Neural cell (in vitro differentiated cells): ENCODE data around the gene FMC1. TPM values are rescaled to one million over a fixed set of nuclear protein-coding genes. Genes with fewer than 3 reads are reported as not detected.
A peak's percentile ranks its signal among the peaks of the same experiment; 100 is the strongest.

ENCODE experiments used
- H2AFZ ChIP-seq: fragments of 200-600, 300-800 bp; sonication (generic), shearing (Covaris generic); 2 replicates; pipeline ENCODE4 v1.6.0; 2014; ENCODE audit warnings: low read depth, mild to moderate bottlenecking, antibody characterized with exemption, low read length, moderate library complexity
- H3F3A ChIP-seq: fragments of 200-600 bp; shearing (Covaris generic); 2 replicates; pipeline ENCODE4 v1.6.1; 2016; ENCODE audit warnings: mild to moderate bottlenecking, moderate library complexity, mixed read lengths, antibody characterized with exemption, low read length; ENCODE audit not compliant: insufficient read depth, poor library complexity, severe bottlenecking
- H3K27ac ChIP-seq: fragments of 200-600, 300-800 bp; sonication (generic), shearing (Covaris generic); 2 replicates; pipeline ENCODE4 v1.5.1; 2014; ENCODE audit warnings: mild to moderate bottlenecking, low read length, moderate library complexity
- H3K27me3 ChIP-seq: fragments of 300-800, 200-600 bp; sonication (generic), shearing (Covaris generic); 2 replicates; pipeline ENCODE4 v1.6.0; 2014; ENCODE audit warnings: mild to moderate bottlenecking, low read depth, low read length, moderate library complexity; ENCODE audit not compliant: insufficient read depth
- H3K36me3 ChIP-seq: fragments of 300-800, 200-600 bp; sonication (generic), shearing (Covaris generic); 2 replicates; pipeline ENCODE4 v1.5.1; 2014; ENCODE audit warnings: mild to moderate bottlenecking, antibody characterized with exemption, low read length, moderate library complexity; ENCODE audit not compliant: insufficient read depth
- H3K4me2 ChIP-seq: fragments of 300-800, 200-600 bp; sonication (generic), shearing (Covaris generic); 2 replicates; pipeline ENCODE4 v1.6.0; 2014; ENCODE audit warnings: mild to moderate bottlenecking, low read length
- H3K4me3 ChIP-seq: fragments of 300-800, 200-600 bp; sonication (generic), shearing (Covaris generic); 2 replicates; pipeline ENCODE4 v1.5.1; 2014; ENCODE audit warnings: mild to moderate bottlenecking, low read length, moderate library complexity
- H3K79me2 ChIP-seq: fragments of 200-600 bp; shearing (Covaris generic); replicated peaks from 2 replicates; pipeline ENCODE4 v1.6.0; 2014; ENCODE audit warnings: mild to moderate bottlenecking, low read length, moderate library complexity; ENCODE audit not compliant: insufficient read depth
- H3K9ac ChIP-seq: fragments of 300-800, 200-600 bp; sonication (generic), shearing (Covaris generic); 2 replicates; pipeline ENCODE4 v1.6.1; 2016; ENCODE audit warnings: mild to moderate bottlenecking, low read length, mixed read lengths
- H3K9me2 ChIP-seq: fragments of 200-600 bp; shearing (Covaris generic); 2 replicates; pipeline ENCODE4 v1.6.1; 2016; ENCODE audit warnings: mild to moderate bottlenecking, low read length, mixed read lengths; ENCODE audit not compliant: insufficient read depth
- H3K9me3 ChIP-seq: fragments of 200-600, 300-800 bp; sonication (generic), shearing (Covaris generic); 2 replicates; pipeline ENCODE4 v1.6.1; 2016; ENCODE audit warnings: mild to moderate bottlenecking, mixed run types, low read length, moderate library complexity, mixed read lengths
- H4K20me1 ChIP-seq: fragments of 200-600 bp; shearing (Covaris generic); 2 replicates; pipeline ENCODE4 v1.6.1; 2016; ENCODE audit warnings: mild to moderate bottlenecking, mixed run types; ENCODE audit not compliant: insufficient read depth
- EP300 ChIP-seq: fragments of 450-650 bp; conservative IDR thresholded peaks from 2 replicates; pipeline ENCODE4 v1.6.1; 2014; ENCODE audit warnings: antibody characterized with exemption, mild to moderate bottlenecking, moderate library complexity; ENCODE audit not compliant: poor library complexity, severe bottlenecking
- EZH2 ChIP-seq: fragments of 200-600, 300-800 bp; shearing (Covaris generic), sonication (generic); IDR thresholded peaks from 2 replicates; pipeline ENCODE4 v1.6.1; 2014; ENCODE audit warnings: antibody characterized with exemption, low read length, borderline replicate concordance, mild to moderate bottlenecking; ENCODE audit not compliant: insufficient read depth, poor library complexity, severe bottlenecking
- MXI1 ChIP-seq: fragments of 450-650 bp; conservative IDR thresholded peaks from 2 replicates; pipeline ENCODE4 v1.6.1; 2014; ENCODE audit warnings: antibody characterized with exemption, mild to moderate bottlenecking; ENCODE audit not compliant: poor library complexity, severe bottlenecking
- POLR2AphosphoS5 ChIP-seq: IDR thresholded peaks from 2 replicates; pipeline ENCODE4 v1.6.1; 2012
- RAD21 ChIP-seq: fragments of 450-650 bp; conservative IDR thresholded peaks from 2 replicates; pipeline ENCODE4 v1.6.1; 2014; ENCODE audit warnings: antibody characterized with exemption, mild to moderate bottlenecking, moderate library complexity
- REST ChIP-seq: IDR thresholded peaks from 2 replicates; pipeline ENCODE4 v1.6.1; 2012; ENCODE audit warnings: borderline replicate concordance
- SMC3 ChIP-seq: fragments of 450-650 bp; conservative IDR thresholded peaks from 2 replicates; pipeline ENCODE4 v1.6.1; 2014; ENCODE audit warnings: antibody characterized with exemption, mild to moderate bottlenecking, moderate library complexity; ENCODE audit not compliant: poor library complexity
- TAF1 ChIP-seq: IDR thresholded peaks from 2 replicates; pipeline ENCODE4 v1.6.1; 2012; ENCODE audit warnings: low read depth
- polyA plus RNA-seq: library from polyadenylated mRNA; depleted of rRNA; stranded (reverse); fragments of >200 nt; gene quantifications from 2 replicates; pipeline ENCODE4 v1.2.3, GENCODE V29; 2014
- TF ChIP-seq, protein P1 (sequence below): fragments of 450-650 bp; IDR thresholded peaks from 2 replicates; pipeline ENCODE4 v1.5.1; 2014; ENCODE audit warnings: antibody characterized with exemption, mild to moderate bottlenecking, moderate library complexity; ENCODE audit not compliant: poor library complexity, severe bottlenecking

Gene FMC1
- polyA plus RNA-seq, 1 donor from 2014 or later, result 54.8 TPM

- no peak for TF ChIP-seq SMC3
- no peak for TF ChIP-seq POLR2AphosphoS5
- TF ChIP-seq TAF1, result no peak
- TF ChIP-seq RAD21, result no peak
- TF ChIP-seq, protein P1, sequence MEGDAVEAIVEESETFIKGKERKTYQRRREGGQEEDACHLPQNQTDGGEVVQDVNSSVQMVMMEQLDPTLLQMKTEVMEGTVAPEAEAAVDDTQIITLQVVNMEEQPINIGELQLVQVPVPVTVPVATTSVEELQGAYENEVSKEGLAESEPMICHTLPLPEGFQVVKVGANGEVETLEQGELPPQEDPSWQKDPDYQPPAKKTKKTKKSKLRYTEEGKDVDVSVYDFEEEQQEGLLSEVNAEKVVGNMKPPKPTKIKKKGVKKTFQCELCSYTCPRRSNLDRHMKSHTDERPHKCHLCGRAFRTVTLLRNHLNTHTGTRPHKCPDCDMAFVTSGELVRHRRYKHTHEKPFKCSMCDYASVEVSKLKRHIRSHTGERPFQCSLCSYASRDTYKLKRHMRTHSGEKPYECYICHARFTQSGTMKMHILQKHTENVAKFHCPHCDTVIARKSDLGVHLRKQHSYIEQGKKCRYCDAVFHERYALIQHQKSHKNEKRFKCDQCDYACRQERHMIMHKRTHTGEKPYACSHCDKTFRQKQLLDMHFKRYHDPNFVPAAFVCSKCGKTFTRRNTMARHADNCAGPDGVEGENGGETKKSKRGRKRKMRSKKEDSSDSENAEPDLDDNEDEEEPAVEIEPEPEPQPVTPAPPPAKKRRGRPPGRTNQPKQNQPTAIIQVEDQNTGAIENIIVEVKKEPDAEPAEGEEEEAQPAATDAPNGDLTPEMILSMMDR, result no peak
- TF ChIP-seq REST, result no peak
- TF ChIP-seq EP300, result no peak
- TF ChIP-seq MXI1, result no peak
- TF ChIP-seq EZH2, result no peak
- H3K27me3 ChIP-seq, result no peaks in the 10 kb centered on the region
- H3K27ac ChIP-seq, result no peak overlapping the region
- no peaks in the 10 kb centered on the region for H3K9me2 ChIP-seq
- H3K36me3 ChIP-seq, result no peaks in the 10 kb centered on the region
- H4K20me1 ChIP-seq, result no peaks in the 10 kb centered on the region
- no peak overlapping the region for H3K9ac ChIP-seq
- H3F3A ChIP-seq, result no peaks in the 10 kb centered on the region
- H2AFZ ChIP-seq, result no peak overlapping the region
- peaks cover 76% of the 10 kb centered on the region for H3K79me2 ChIP-seq
- peak overlapping the region; percentile 83 for H3K4me3 ChIP-seq
- H3K9me3 ChIP-seq, result no peaks in the 10 kb centered on the region
- H3K4me2 ChIP-seq, result no peak overlapping the region
Measured at GRCh38 chr7:139362981-139363380, 21.8 kb downstream of the FMC1 start.

DNA sequence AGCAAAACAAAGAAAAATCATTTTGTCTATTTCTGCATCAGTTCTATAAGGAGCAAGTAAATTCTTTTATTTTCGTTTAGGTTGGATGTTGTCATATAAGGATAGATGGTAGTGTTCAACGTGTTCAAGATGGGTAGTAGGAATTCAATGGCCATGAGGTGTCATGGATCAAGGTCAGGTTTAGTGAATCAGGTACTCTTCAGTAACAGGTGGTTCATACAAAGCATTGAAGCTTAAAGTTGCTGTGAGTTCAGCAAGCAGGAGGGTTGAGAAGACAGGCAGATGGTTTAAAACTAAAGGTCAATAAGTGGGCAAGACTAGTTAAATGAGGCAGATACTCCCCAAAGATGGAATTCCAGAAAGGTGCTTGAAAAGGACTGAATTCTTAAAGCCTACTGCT is 24.2 kb downstream of the FMC1 start:
- H3K9ac ChIP-seq, result no peak overlapping the region
- H3K27me3 ChIP-seq, result no peaks in the 10 kb centered on the region
- H3K4me3 ChIP-seq, result no peak overlapping the region
- no peak overlapping the region for H3K4me2 ChIP-seq
- H3K79me2 ChIP-seq, result peaks cover 98% of the 10 kb centered on the region
- H3K9me3 ChIP-seq, result no peaks in the 10 kb centered on the region
- H3K9me2 ChIP-seq, result no peaks in the 10 kb centered on the region
- no peaks in the 10 kb centered on the region for H3K36me3 ChIP-seq
- no peaks in the 10 kb centered on the region for H3F3A ChIP-seq
- TF ChIP-seq SMC3 (no peak), MXI1 (no peak), RAD21 (no peak), TAF1 (no peak), EP300 (no peak)
- TF ChIP-seq, protein P1, result no peak
- H2AFZ ChIP-seq, result no peak overlapping the region
- H3K27ac ChIP-seq, result no peak overlapping the region
- H4K20me1 ChIP-seq, result no peaks in the 10 kb centered on the region
